IPS DF 4.7 (cell line): ENCODE results near the gene TES.
"Not testable (repeated sequence)": the region's sequence is repeated elsewhere in the genome, so short reads cannot be mapped to it uniquely, and the experiment has no call there.

ENCODE experiments used
- DNase-seq: peaks from one replicate; pipeline ENCODE4 v3.0.0-alpha.2; 2013; ENCODE audit warnings: low spot score; ENCODE audit errors: extremely low read depth

TES gene, protein sequence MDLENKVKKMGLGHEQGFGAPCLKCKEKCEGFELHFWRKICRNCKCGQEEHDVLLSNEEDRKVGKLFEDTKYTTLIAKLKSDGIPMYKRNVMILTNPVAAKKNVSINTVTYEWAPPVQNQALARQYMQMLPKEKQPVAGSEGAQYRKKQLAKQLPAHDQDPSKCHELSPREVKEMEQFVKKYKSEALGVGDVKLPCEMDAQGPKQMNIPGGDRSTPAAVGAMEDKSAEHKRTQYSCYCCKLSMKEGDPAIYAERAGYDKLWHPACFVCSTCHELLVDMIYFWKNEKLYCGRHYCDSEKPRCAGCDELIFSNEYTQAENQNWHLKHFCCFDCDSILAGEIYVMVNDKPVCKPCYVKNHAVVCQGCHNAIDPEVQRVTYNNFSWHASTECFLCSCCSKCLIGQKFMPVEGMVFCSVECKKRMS

DNA sequence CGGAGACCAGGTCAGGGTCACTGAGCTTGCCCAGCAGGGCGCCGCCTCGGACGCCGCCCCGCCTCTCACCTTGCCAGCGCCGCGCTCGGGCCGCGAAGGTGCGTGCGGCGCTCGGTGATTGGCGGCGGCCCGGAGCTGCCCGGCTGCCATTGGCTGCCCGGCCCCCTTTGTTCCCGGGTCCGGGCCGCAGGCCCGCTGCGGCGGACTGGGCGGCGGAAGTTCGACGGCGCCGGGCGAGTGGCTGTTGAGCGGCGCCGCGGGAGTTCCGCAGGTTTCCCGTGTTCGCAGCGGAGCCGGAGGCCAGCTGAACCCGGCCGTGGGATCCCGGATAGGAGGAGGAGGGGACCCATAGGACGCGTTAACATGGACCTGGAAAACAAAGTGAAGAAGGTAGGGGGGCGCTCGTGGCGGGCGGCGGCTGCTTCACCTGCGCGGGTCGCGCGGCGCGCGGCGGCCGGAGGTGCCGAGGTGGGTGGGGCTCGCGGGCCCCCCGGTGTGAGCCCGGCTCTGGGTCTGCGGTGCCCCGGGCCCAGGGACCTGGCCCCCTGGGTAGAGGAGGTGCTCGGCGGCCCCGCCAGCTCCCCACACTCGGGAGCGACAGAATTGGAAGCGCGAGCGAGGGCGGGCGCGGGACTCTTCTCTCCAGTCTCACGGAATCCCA, at the start of gene TES:
TSS of gene TES (plus strand) at position 195 of the 661 bp plus-strand sequence. CDS start at position 364, 169 bp downstream.
- DNase-seq: no peak

DNA sequence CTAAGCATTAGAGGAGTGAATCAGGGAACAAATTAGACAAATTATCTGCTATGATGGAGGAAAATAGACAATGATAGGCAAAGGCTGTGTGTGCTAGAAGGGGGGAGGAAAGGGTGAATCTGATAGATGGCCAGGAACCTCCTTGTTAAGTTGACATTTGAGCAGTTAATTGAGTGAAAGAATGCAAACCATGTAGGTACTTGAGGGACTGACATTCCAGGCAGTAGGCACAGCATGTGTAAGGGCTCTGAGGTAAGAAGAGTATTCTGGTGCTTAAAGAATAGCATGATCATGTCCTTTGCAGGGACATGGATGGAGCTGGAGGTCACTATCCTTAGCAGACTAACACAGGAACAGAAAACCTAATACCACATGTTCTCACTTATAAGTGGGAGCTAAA, 48.6 kb upstream of the TES start:
- DNase-seq: no peak

DNA sequence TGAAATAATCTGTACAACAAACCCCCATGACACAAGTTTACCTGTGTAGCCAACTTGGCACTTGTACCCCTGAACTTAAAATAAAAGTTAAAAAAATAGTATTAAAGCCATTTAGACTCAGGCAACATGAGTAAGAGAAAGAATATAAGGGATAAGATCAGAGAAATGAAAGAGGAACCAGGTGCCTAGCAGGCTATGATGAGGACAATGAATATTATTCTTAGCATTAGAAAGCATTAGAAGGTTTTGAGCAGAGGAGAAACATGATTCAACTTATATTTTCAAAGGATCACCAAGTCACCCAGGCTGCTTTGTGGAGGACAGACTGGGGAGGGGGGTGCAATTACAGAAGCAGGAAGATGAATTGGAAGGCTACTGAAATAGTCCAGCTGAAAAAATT, 48.1 kb upstream of the TES start:
- DNase-seq: no peak

DNA sequence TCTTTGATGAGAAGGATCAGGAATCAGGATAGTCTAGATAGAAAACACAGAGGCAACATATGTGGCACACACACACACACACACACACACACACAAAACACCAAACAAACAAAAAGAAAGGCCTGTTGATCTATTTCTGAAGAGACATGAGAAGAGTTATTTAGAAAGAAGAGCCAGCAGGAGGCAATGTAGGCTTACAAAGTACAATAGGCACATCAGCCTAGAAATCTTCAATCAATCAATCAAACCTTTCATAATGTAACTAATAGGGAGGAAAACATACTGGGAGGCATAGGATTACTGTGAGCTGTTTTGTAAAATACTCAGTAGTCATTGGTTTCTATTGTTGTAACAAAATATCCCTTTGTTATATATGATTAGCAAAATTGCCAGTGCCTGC, 47.3 kb upstream of the TES start:
- DNase-seq: no peak

DNA sequence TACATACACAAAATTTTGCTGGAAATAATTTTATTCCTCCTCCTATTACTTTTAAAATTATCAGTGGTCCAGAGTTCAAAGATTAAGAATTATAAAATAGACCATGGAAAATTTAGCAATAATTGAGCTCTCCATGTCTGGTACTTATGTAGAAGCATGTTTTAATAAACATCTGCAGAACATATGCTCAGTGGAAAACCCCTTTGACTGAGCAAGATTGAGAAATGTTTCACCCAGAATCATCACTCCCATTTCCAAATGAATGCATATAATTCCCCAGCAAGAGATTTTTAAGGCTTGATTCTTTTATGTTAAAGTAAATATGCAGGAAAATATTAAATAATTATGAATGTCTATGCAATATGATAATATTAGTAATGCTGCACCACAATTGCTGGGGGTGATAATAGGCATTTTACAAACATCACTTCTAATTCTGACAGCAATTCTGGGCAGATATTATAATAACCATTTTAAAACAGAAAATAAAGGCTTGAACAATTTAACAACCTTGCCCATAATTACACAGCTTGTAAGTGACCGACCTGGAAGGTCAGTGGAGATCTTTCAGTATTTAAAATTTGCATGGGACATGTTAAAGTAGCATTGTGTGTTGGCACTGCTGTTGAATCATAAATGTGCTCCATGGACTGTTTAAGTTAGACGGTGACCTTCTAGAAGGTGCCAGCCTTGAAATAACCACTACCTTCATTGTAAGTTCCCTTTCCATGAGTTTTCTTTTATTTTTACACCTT, 45.6 kb upstream of the TES start:
- DNase-seq: no peak

DNA sequence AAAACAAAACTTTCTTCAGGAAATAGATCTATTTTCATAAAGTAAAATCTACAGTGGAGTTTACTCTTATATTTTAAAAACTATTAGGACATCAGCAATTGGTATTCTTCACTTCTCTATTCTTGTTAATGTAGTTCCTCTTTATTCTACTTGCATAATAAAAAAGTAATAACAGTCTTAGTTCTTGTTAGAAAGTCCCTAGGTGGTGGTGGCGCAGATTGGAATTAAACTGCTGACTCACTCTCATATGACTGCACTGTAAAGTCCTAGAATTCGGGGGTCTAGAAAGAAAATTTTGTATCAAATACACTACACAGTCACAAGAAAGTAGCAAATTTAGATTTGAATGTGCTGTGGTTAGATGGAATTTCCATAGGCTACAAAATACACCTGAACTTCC, 44.6 kb upstream of the TES start:
- no peak for DNase-seq

DNA sequence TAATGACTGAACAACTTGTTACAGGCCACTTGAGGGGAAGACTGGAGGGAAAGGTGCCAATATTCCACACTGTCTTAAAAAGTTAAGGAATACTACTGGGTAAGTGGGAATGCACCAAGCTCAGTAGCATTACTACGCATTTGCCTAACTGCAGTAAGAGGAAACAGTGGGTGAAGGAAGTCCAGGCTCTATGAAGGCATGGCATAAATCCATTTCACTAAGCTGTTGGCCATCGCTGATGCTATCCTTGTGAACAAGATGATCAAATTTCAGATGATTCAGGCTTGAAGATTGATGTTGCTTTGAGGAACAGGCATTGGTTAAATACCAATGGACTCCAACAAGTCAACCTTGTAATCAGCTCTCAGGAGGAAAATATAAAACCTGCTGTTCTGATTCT, 44.2 kb upstream of the TES start:
- no peak for DNase-seq

DNA sequence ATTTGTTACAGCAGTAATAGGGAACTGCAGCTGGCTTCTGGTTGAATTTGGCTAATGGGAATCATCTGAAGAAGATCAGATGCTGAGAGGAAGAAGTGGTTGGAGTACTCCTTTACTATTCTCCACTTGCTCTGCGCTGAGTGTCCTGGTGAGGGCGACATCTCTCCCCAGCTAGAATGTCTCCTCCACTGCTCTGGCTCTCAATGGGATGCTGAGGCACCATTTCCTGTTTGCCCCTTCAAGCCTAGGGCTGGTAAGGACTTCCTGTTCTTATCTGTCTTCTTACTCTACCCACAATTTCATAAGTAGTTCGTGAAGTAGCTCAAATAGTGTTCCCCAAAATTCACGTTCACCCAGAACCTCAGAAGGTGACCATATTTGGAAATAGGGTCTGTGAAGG, 43.2 kb upstream of the TES start:
- DNase-seq: no peak

DNA sequence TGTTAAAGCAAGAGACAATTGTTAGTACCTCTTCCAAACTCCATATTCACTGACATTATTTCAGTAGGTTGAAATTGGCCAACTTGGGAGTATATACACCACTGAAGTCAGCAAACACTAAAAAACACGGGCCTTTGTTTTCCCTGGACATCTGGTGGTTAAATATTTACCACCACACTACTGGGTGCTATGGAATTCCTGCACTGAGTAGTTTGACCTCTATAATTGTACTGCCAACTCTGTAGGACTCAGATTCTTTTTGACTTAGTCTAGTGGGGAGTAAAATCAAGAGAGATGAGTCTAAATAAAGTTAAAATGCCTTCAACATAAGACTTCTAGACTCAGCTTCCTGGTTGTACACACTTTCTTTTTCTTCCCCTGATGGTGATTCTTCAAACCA, 41.3 kb upstream of the TES start:
- DNase-seq: no peak

DNA sequence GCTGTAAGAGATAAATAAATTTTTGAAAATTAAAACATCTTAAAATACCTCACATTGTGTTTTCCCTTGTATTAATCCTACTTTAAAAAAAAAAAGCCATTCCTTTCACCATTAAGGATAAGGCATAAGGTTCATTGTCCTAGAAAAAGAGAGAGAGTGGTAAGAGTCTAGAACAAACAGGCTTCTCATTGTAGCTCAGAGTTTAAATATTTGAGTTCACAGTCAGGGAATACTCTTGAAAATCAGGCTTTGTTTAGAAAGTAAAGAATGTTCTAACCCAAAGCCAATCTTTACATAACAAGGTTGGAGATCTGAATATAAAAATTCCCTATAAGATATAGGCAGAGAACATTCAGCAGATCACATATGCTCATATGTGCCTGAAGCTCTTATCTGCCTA, 40.2 kb upstream of the TES start:
- no peak for DNase-seq

DNA sequence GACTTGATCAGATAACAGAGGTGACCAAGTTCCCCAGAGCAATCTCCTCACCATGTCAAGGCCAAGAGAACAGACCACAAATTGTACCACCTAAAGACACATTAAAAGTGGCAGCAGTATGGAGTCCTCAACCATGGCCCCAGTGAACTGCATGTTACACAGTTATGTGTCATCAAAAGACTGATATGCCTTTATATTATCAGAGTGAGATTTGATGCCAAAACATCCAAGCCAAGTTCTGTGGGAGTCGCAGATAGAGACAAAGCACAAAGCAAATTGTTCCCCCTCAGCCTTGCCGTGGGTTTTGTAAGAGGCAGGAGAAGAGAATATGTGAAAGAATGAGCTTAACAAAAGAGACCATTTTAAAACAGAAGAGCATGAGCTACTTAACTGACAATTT, 39.2 kb upstream of the TES start:
- no peak for DNase-seq

DNA sequence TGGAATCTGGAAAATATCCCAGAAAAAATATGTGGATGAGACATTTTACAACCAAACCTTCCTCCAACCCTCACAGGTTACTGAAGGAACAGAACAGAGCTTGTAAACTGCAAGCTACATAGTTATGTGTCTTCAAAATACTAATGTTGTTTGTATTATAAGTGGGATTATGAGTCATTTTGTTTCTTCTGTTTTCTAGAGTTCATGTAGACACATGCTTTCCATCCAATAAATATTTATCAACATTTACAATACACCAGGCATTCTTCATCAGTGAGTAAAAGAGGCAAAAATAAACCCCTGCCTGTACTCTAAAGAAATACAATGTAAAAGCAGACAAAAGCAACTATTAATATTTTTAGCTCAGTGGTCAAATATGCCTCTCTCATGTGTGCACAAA, 38.0 kb upstream of the TES start:
- no peak for DNase-seq

DNA sequence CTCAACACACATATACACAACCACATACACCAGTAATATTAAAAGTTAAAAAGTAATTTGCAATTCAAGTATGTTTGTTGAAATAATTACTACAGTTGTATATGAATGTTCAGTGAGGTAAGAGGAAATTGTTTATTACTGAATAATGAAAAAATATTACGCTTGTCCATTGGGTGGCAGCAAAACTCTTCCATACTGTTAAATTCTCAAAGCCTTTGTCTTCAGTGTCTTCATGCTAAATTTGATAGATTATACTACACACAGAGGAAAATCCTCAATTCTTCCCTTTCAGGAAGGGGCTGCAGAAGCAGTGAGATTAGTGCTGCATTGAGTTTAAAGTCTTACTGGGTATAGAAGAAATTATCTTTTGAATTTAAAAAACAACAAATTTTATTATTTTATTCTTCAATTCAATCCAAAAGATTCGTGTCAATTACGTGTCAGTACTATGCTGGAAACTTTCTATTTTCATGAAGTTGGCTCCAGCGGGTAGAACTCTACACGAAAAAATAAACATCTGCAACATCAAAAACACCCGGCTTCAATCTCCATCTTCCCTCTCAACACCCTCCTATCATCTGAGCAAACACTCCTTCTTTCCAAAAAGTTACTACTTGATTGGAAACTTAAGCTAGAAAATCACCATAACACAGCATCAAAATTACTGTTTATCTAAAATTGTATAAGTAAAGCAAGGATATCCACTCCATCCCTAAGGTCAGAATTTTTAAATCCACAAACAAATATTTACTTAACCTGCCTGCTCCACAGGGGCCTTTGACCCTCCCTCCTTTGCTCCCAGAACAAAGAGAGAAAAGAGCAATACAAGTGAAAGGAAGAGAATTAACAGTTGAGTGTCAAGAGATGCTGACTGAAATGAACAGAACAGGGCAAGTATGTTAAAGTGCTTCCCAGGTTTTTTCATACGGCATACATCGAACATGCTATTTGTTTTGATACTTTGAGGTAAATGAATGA, 37.0 kb upstream of the TES start:
- no peak for DNase-seq

DNA sequence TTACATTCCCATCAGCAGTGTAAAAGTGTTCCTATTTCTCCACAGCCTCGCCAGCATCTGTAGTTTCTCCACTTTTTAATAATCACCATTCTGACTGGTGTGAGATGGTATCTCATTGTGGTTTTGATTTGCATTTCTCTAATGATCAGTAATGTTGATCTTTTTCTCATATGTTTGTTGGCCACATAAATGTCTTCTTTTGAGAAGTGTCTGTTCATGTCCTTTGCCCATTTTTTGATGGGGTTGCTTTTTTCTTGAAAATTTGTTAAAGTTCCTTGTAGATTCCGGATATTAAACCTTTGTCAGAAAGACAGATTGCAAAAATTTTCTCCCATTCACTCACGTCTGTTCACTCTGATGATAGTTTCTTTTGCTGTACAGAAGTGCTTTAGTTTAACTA, 35.2 kb upstream of the TES start:
- DNase-seq: not testable (repeated sequence)

DNA sequence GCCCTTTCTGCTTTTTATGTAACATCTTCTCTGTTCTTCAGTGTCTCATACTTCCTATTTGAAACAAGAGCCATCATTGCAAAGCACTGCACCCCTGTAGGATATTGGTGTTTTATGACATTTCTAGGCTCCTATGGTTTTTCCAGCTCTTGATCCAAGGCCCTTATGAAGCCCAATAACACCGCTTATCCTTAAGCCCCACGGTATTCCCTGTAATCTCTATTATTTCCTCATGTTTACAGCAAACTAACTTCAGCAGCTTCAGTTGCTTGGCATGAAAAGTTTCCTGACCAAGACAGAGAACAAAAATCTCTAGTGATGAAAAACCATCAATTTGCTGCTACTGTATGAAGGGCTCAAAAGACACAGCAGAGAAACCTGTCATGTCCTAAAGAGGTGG, 34.1 kb upstream of the TES start:
- DNase-seq: no peak

DNA sequence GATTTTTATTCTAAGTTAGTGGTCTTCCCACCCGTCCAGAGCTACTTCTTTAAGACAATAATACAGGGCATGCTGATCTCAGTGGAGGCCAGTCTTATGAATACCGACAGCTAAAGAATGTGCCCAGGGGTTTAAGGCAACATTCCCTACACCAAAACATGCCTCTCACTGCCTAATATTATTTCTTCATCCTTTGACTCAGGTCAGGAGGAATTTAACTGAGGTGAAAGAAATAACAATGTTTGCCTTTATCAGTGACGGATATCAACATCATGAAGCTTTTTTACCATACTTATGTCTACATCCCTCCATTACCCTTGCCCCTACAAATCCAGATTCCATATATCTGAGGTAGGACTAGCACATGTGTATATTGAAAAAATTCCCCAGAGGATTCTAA, 33.3 kb upstream of the TES start:
- no peak for DNase-seq

DNA sequence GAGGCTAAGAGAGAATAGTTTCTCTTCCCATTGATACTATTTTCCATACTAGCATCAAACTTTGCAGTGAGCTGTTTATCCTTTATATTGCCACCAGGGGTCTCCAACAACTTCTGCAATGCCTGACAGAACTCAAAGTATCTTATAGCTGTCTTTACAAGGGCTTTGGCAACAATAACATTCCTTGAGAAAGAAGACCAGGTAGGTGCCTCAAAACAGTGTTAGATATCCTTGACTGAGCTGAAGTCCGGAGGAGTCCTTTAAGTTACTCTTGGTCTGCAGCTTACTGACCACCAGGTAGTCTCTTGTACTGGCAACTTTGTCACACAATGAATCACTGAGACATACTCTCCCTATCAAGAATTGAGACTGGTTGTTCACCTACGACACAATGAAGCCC, 30.0 kb upstream of the TES start:
- DNase-seq: no peak

DNA sequence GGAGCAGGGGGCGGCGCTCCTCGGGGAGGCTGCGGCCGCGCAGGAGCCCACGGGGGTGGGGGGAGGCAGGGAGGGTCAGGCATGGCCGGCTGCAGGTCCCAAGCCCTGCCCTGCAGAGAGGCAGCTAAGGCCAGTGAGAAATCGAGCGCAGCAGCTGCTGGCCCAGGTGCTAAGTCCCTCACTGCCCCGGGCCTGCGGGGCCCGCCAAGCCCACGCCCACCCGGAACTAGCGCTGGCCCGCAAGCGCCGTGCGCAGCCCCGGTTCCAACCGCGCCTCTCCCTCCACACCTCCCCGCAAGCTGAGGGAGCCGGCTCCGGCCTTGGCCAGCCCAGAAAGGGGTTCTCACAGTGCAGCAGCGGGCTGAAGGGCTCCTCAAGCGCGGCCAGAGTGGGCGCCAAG, 28.3 kb upstream of the TES start:
- DNase-seq: no peak

DNA sequence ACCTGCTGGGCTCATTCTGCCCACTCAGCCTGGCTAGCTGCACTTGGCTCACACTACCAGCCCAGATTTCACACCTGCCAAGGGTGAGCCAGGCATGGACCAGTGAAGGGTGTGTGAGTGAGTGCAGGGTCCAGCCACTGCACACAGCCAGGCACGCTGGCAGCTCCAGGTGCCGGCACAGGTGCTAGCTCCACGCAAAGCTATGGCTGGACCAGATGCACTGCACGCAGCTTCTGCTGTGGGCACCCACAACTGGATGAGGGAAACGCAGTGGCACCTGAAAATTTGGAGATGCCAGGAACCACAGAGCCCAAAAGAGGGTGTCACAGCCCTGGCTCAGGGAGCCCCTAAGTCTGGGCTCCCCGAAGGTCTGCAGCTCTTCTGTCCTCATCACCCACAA, 24.9 kb upstream of the TES start:
- no peak for DNase-seq

DNA sequence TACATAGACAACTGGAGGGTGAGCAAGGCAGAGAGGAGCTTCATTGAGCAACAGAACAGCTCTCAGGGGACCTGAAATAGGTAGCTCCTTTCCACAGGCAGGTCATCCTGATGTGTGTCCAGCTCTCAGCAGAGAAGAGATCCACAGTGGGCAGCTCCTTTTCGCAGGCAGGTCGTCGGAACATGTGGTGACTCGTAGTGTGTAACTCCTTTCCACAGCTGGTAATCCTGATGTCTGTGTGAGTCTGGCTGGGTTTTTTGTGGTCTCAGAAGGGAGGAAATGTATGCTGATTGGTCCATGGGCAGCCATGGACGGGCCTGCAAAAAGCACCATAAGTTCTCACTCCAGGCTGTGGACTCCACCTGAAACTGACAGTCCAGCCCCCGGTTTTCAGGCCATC, 24.4 kb upstream of the TES start:
- DNase-seq: no peak

DNA sequence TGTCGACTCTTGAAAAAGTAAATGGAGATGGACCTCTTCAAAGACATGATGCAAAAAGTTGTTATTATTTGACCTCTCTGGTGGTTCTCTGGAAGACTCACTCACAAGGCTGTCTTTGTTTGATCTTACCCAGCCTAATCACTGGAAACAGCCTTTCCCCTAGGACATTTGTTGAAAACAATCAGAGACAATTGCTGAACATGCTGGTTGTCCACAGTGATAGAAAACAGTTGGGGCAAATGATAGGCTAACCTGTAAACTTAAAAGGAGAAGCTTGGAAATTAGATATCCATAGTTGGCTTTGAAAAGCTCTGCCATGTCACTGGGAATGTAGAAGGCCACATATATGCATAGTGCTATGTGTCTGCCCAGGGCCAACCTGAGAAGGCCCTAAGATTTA, 22.9 kb upstream of the TES start:
- no peak for DNase-seq
